DND-41 (cell line): ENCODE results near the gene WRNIP1.
"Not testable (repeated sequence)": the region's sequence is repeated elsewhere in the genome, so short reads cannot be mapped to it uniquely, and the experiment has no call there.

Experiments
- ATAC-seq: fragments of 200-7000 bp; cut with Tn5 transposase; 3 replicates; pipeline ENCODE4 v1.9.1; 2021; ENCODE audit warnings: low read depth; ENCODE audit not compliant: insufficient read depth
- DNase-seq: peaks from one replicate; pipeline ENCODE4 v3.0.0-alpha.2; 2020
- H2AFZ ChIP-seq: 2 replicates; pipeline ENCODE4 v1.6.0; 2012; ENCODE audit warnings: low read depth, low read length
- H3K27ac ChIP-seq: 2 replicates; pipeline ENCODE4 v1.5.1; 2012; ENCODE audit warnings: low read length, inconsistent platforms
- H3K27me3 ChIP-seq: fragments of 200-600 bp; sonication (generic); 2 replicates; pipeline ENCODE4 v1.6.0; 2012; ENCODE audit warnings: low read length, mild to moderate bottlenecking, inconsistent platforms; ENCODE audit not compliant: insufficient read depth, poor library complexity
- H3K36me3 ChIP-seq: 2 replicates; pipeline ENCODE4 v1.5.1; 2012; ENCODE audit warnings: low read length, inconsistent platforms; ENCODE audit not compliant: insufficient read depth
- H3K4me1 ChIP-seq: 2 replicates; pipeline ENCODE4 v1.5.1; 2012; ENCODE audit warnings: mild to moderate bottlenecking, low read length; ENCODE audit not compliant: insufficient read depth
- H3K4me2 ChIP-seq: 2 replicates; pipeline ENCODE4 v1.6.0; 2012; ENCODE audit warnings: mild to moderate bottlenecking, moderate library complexity, low read length, inconsistent platforms; ENCODE audit not compliant: insufficient read depth
- H3K4me3 ChIP-seq, 2 experiments: fragments of 200-600 bp in 1 of 2; shearing (Covaris generic) in 1 of 2; 2 replicates each; pipeline ENCODE4 v1.5.1; 2012 to 2016; ENCODE audit warnings: inconsistent platforms in 2 of 2, low read length in 2 of 2, mild to moderate bottlenecking in 2 of 2, low read depth in 1 of 2, moderate library complexity in 1 of 2
- H3K79me2 ChIP-seq: 2 replicates; pipeline ENCODE4 v1.6.0; 2012; ENCODE audit warnings: low read length, inconsistent platforms; ENCODE audit not compliant: insufficient read depth
- H3K9ac ChIP-seq: 2 replicates; pipeline ENCODE4 v1.6.0; 2012; ENCODE audit warnings: low read depth, mild to moderate bottlenecking, inconsistent platforms, low read length, moderate library complexity
- H3K9me3 ChIP-seq: 2 replicates; pipeline ENCODE4 v1.5.1; 2012; ENCODE audit warnings: low read length, moderate library complexity, mild to moderate bottlenecking, inconsistent platforms; ENCODE audit not compliant: insufficient read depth, severe bottlenecking
- H4K20me1 ChIP-seq: 2 replicates; pipeline ENCODE4 v1.6.0; 2012; ENCODE audit warnings: low read length; ENCODE audit not compliant: insufficient read depth
- EZH2 ChIP-seq: IDR thresholded peaks from 3 replicates; pipeline ENCODE4 v1.6.1; 2012; ENCODE audit warnings: borderline replicate concordance, low read depth, mild to moderate bottlenecking, moderate library complexity, low read length, inconsistent platforms; ENCODE audit not compliant: severe bottlenecking
- TF ChIP-seq, protein P1 (sequence below): IDR thresholded peaks from 2 replicates; pipeline ENCODE4 v1.5.1; 2012; ENCODE audit warnings: borderline replicate concordance, low read length, moderate library complexity, mild to moderate bottlenecking; ENCODE audit not compliant: poor library complexity, severe bottlenecking; ENCODE audit errors: extremely low read depth

The WRNIP1 gene

DNA sequence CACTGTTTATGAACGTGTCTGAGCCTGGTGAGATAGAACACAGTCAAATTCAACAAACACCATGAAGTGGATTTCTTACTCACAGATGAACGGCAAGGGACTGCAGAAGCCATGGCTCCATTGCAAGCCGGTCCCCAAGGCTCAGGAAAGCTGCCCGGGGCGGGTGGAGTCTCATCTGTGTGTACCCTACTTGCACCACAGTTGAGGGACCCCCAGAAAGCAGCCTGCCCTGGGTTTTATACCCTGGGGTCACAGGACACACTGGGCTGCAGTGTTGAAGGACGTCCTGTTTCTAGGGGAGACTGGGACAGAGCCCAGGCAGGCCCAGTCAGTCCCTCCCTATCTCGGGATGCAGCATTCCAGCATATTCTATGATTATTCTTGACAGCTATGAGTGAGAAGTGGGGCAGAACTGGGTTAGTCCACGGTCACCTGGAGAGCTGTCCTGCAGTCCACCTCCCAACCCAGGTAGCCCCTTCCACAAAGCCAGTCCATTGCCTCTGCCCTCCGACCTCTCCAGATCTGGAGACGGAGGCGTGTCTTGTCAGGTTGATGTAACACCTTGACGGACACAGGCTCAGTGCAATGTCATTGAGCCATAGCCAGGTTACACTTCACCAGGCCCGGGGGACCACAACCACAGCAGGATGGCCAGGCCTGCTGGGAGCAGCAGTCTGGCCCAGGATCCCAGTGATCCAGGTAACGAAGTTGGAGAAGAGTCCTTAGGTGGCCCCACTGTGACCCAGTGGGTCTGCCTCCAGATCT is 35.5 kb downstream of the WRNIP1 start:
- no peak overlapping the region for H3K9ac ChIP-seq
- no peaks in the 10 kb centered on the region for H3K27me3 ChIP-seq
- peaks cover 14% of the 10 kb centered on the region for H4K20me1 ChIP-seq
- peaks cover 8% of the 10 kb centered on the region; the same call in 1 of the 2 replicates for H3K4me1 ChIP-seq
- no peak overlapping the region for H3K4me2 ChIP-seq
- no peaks in the 10 kb centered on the region for H3K36me3 ChIP-seq
- no peak overlapping the region for H2AFZ ChIP-seq
- no peak for ATAC-seq
- no peaks in the 10 kb centered on the region for H3K9me3 ChIP-seq
- no peaks in the 10 kb centered on the region for H3K79me2 ChIP-seq
- no peak overlapping the region for H3K4me3 ChIP-seq
- TF ChIP-seq EZH2: no peak
- TF ChIP-seq, protein P1, sequence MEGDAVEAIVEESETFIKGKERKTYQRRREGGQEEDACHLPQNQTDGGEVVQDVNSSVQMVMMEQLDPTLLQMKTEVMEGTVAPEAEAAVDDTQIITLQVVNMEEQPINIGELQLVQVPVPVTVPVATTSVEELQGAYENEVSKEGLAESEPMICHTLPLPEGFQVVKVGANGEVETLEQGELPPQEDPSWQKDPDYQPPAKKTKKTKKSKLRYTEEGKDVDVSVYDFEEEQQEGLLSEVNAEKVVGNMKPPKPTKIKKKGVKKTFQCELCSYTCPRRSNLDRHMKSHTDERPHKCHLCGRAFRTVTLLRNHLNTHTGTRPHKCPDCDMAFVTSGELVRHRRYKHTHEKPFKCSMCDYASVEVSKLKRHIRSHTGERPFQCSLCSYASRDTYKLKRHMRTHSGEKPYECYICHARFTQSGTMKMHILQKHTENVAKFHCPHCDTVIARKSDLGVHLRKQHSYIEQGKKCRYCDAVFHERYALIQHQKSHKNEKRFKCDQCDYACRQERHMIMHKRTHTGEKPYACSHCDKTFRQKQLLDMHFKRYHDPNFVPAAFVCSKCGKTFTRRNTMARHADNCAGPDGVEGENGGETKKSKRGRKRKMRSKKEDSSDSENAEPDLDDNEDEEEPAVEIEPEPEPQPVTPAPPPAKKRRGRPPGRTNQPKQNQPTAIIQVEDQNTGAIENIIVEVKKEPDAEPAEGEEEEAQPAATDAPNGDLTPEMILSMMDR: no peak
- DNase-seq: no peak
- no peak overlapping the region for H3K27ac ChIP-seq

DNA sequence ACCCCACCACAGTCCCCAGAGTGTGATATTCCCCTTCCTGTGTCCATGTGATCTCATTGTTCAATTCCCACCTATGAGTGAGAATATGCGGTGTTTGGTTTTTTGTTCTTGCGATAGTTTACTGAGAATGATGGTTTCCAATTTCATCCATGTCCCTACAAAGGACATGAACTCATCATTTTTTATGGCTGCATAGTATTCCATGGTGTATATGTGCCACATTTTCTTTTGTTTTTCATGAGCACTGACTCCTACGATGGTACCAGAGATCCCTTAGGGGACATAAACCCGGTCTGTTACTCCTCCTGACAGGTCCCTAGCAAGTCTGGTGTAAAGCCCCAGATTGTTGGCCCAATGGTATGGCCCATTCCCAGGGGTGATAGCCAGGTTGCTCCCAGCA is 36.5 kb downstream of the WRNIP1 start:
- ATAC-seq, DNase-seq, H3K4me2 ChIP-seq, H3K36me3 ChIP-seq, H3K27me3 ChIP-seq, H3K79me2 ChIP-seq, H3K27ac ChIP-seq, H3K9ac ChIP-seq, H3K9me3 ChIP-seq, H2AFZ ChIP-seq, H3K4me1 ChIP-seq, H3K4me3 ChIP-seq: not testable (repeated sequence)
- H4K20me1 ChIP-seq: peaks cover 14% of the 10 kb centered on the region

DNA sequence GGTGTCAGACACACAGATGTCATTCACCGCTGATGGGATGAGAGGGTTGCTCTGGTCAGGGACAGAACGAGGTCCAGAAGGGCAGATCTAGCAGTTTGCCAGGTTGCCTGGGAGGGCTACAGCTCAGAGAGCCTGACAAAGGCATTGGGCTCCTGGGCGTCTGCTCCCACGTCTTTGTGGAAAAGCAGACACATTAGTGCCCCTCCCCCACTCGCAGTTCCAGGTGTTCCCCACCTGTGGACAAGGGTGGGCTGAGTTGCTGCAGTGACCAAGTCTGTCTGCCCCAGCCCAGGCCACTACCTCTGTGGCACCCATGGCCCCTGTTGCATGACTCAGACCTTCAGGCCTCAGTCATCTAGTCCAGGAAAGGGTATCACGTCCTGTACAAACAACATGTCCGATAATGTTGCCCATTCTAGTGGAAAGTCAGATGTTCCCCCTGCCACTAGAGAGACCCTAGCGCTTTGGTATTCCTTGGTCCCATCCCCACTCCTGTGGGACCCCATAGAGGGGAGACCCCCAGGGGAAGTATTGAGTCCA is 37.4 kb downstream of the WRNIP1 start:
- Histone ChIP-seq H2AFZ (no peak overlapping the region), H3K79me2 (no peaks in the 10 kb centered on the region), H3K36me3 (no peaks in the 10 kb centered on the region), H3K9me3 (no peaks in the 10 kb centered on the region), H3K4me1 (peaks cover under 1% of the 10 kb centered on the region; the same call in 1 of the 2 replicates), H3K4me2 (no peak overlapping the region), H3K27me3 (no peaks in the 10 kb centered on the region), H3K9ac (no peak overlapping the region), H3K4me3 (no peak overlapping the region), H4K20me1 (peaks cover 10% of the 10 kb centered on the region), H3K27ac (no peak overlapping the region)
- no peak for DNase-seq
- ATAC-seq: no peak
- TF ChIP-seq, protein P1: no peak
- TF ChIP-seq EZH2: no peak

DNA sequence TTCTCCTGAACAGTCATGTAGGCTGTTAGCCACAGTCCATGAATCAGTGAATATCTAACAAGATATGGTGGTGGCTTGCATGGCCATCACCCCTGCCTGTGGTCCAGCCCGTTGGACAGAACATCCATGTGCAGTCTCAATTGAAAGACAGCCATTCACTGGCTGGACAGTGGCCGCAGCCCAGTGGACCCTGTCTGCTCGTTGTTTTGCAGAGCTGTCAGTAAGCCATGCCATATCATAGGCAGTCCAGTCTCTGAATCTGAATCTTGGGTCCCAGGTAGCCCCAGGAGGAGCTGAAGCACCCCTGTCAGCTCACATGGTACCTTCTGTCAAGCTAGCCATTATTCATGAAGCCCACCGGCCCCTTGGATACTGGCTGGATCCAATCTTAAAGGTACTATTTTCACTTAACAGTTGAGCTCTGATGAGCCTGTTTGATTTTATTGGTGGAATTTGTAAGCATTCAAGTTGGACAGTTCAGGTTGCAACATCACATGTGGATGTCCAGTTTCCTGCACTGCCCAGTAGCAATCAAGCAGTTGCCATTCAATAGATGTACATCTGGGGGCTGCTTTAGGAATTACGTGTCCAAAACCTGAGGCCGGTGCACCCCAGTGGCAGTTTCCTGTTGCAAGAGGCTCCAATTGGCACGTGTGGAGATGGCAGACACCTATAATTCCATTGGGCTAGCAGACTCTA is 38.7 kb downstream of the WRNIP1 start:
- TF ChIP-seq, protein P1: no peak
- no peak for TF ChIP-seq EZH2
- Histone ChIP-seq H3K9ac (no peak overlapping the region), H3K9me3 (no peaks in the 10 kb centered on the region), H3K27me3 (no peaks in the 10 kb centered on the region), H4K20me1 (peaks cover 6% of the 10 kb centered on the region), H2AFZ (no peak overlapping the region), H3K27ac (no peak overlapping the region), H3K79me2 (no peaks in the 10 kb centered on the region), H3K4me3 (no peak overlapping the region), H3K4me2 (no peak overlapping the region), H3K4me1 (no peaks in the 10 kb centered on the region), H3K36me3 (no peaks in the 10 kb centered on the region)
- ATAC-seq: no peak
- DNase-seq: no peak
